Heart left ventricle (tissue), 13 donors: ENCODE measurements around the gene GLDC.

Experiments
- POLR2A ChIP-seq, 2 donors: fragments of 450-650 bp; IDR thresholded peaks; one replicate each; pipeline ENCODE4 v1.6.1; 2017; ENCODE audit warnings: antibody characterized with exemption in 2 of 2, mild to moderate bottlenecking in 2 of 2, moderate library complexity in 2 of 2
- TF ChIP-seq, protein P1 (sequence below), 12 donors: fragments of 200-600 bp; sonication (generic) in 4 of 12; IDR thresholded peaks; one replicate each; pipeline versions ENCODE4 v1.5.0 to v1.8.0; 2018 to 2022; ENCODE audit warnings: antibody characterized with exemption in 12 of 12, mild to moderate bottlenecking in 5 of 12
- donor health status: ischemic (EF 13 %, LVEDD 7.1; RV severe dilation, severe dysfunction).
- donor health status: DM: no; HTN: yes; CAD: no.
- donor health status: DM: no; HTN: no; CAD: no.
- donor health status: ischemic (EF 25% LVEDD 6.9; RV normal size, moderate dysfunction).
- donor health status: ischemic (EF 25% LVEDD 5.7; RV mildly dilated, moderate dysfunction).
- donor health status: ischemic (EF 35%, LVEDD 5.7; RV mildly dilated, moderate dysfunction).
- donor health status: nonischemic (EF 11% LVEDD 7.7; RV severe dilation, severe dysfunction).
- donor health status: DM: yes; HTN: yes; CAD: no.
- donor health status: PGD.
- donor health status: ischemic (EF 29% LVEDD 5.4; RV normal size, mild dysfunction).
- donor health status: nonischemic (EF 23%, LVEDD 6.1; RV moderate dilation, normal function).

GRCh38 chr9:6677803-6678202 is 32.3 kb upstream of the GLDC start:
- TF ChIP-seq, protein P1, sequence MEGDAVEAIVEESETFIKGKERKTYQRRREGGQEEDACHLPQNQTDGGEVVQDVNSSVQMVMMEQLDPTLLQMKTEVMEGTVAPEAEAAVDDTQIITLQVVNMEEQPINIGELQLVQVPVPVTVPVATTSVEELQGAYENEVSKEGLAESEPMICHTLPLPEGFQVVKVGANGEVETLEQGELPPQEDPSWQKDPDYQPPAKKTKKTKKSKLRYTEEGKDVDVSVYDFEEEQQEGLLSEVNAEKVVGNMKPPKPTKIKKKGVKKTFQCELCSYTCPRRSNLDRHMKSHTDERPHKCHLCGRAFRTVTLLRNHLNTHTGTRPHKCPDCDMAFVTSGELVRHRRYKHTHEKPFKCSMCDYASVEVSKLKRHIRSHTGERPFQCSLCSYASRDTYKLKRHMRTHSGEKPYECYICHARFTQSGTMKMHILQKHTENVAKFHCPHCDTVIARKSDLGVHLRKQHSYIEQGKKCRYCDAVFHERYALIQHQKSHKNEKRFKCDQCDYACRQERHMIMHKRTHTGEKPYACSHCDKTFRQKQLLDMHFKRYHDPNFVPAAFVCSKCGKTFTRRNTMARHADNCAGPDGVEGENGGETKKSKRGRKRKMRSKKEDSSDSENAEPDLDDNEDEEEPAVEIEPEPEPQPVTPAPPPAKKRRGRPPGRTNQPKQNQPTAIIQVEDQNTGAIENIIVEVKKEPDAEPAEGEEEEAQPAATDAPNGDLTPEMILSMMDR (IDR thresholded peaks at IDR 0.05), result no peak
- no peak for TF ChIP-seq POLR2A (IDR thresholded peaks at IDR 0.05)
